OCI-LY1 (cell line): Measurements from ENCODE around the gene SYMPK.

Source experiments
- H2AFZ ChIP-seq: fragments of 200-600 bp; sonication (generic), shearing (Covaris generic); 2 replicates; pipeline ENCODE4 v1.6.0; 2014; ENCODE audit warnings: antibody characterized with exemption, mild to moderate bottlenecking, low read length
- H3F3A ChIP-seq: fragments of 200-600 bp; sonication (generic), shearing (Covaris generic); 2 replicates; pipeline ENCODE4 v1.6.0; 2014; ENCODE audit warnings: mild to moderate bottlenecking, antibody characterized with exemption, low read length, moderate library complexity; ENCODE audit not compliant: insufficient read depth
- H3K27ac ChIP-seq: fragments of 200-600 bp; sonication (generic); 2 replicates; pipeline ENCODE4 v1.5.1; 2014; ENCODE audit warnings: low read length, mixed run types, mild to moderate bottlenecking, low read depth; ENCODE audit not compliant: poor library complexity, severe bottlenecking
- H3K27me3 ChIP-seq: fragments of 200-600 bp; sonication (generic); 2 replicates; pipeline ENCODE4 v1.6.0; 2014; ENCODE audit warnings: antibody characterized with exemption, mild to moderate bottlenecking, low read length, moderate library complexity; ENCODE audit not compliant: insufficient read depth
- H3K36me3 ChIP-seq: fragments of 200-600 bp; sonication (generic); 2 replicates; pipeline ENCODE4 v1.6.1; 2014; ENCODE audit warnings: mild to moderate bottlenecking, antibody characterized with exemption, low read length, moderate library complexity, mixed read lengths; ENCODE audit not compliant: insufficient read depth
- H3K4me1 ChIP-seq: fragments of 200-600 bp; sonication (generic); 2 replicates; pipeline ENCODE4 v1.5.1; 2014; ENCODE audit warnings: mild to moderate bottlenecking, low read length, moderate library complexity; ENCODE audit not compliant: insufficient read depth, severe bottlenecking
- H3K4me2 ChIP-seq: fragments of 200-600 bp; sonication (generic), shearing (Covaris generic); 2 replicates; pipeline ENCODE4 v1.6.1; 2014; ENCODE audit warnings: low read length
- H3K4me3 ChIP-seq: fragments of 200-600 bp; sonication (generic); 2 replicates; pipeline ENCODE4 v1.5.1; 2014; ENCODE audit warnings: low read length, low read depth, mild to moderate bottlenecking, mixed read lengths; ENCODE audit not compliant: poor library complexity, severe bottlenecking
- H3K79me2 ChIP-seq: fragments of 200-600 bp; shearing (Covaris generic); 2 replicates; pipeline ENCODE4 v1.6.1; 2016; ENCODE audit warnings: mixed run types, low read length, mixed read lengths; ENCODE audit not compliant: insufficient read depth
- H3K9ac ChIP-seq: fragments of 200-600 bp; sonication (generic), shearing (Covaris generic); 2 replicates; pipeline ENCODE4 v1.6.1; 2014; ENCODE audit warnings: mild to moderate bottlenecking, low read length, mixed read lengths
- H3K9me2 ChIP-seq: fragments of 200-600 bp; sonication (generic), shearing (Covaris generic); 2 replicates; pipeline ENCODE4 v1.6.1; 2014; ENCODE audit warnings: low read depth, mild to moderate bottlenecking, low read length, mixed read lengths
- H3K9me3 ChIP-seq: fragments of 200-600 bp; shearing (Covaris generic); 2 replicates; pipeline ENCODE4 v1.6.1; 2014; ENCODE audit warnings: low read length, mixed read lengths
- H4K20me1 ChIP-seq: fragments of 200-600 bp; sonication (generic), shearing (Covaris generic); 2 replicates; pipeline ENCODE4 v1.6.0; 2016; ENCODE audit warnings: mild to moderate bottlenecking, low read length; ENCODE audit not compliant: insufficient read depth
- EZH2 ChIP-seq: fragments of 200-600 bp; sonication (generic), shearing (Covaris generic); IDR thresholded peaks from 2 replicates; pipeline ENCODE4 v1.8.0; 2017; ENCODE audit warnings: borderline replicate concordance, mixed run types, mild to moderate bottlenecking, antibody characterized with exemption, low read length, moderate library complexity, mixed read lengths
- TF ChIP-seq, protein P1 (sequence below): fragments of 200-600 bp; sonication (generic), shearing (Covaris generic); IDR thresholded peaks from 2 replicates; pipeline ENCODE4 v1.5.1; 2017; ENCODE audit warnings: mild to moderate bottlenecking, antibody characterized with exemption, low read length, moderate library complexity, mixed read lengths

The SYMPK gene

DNA sequence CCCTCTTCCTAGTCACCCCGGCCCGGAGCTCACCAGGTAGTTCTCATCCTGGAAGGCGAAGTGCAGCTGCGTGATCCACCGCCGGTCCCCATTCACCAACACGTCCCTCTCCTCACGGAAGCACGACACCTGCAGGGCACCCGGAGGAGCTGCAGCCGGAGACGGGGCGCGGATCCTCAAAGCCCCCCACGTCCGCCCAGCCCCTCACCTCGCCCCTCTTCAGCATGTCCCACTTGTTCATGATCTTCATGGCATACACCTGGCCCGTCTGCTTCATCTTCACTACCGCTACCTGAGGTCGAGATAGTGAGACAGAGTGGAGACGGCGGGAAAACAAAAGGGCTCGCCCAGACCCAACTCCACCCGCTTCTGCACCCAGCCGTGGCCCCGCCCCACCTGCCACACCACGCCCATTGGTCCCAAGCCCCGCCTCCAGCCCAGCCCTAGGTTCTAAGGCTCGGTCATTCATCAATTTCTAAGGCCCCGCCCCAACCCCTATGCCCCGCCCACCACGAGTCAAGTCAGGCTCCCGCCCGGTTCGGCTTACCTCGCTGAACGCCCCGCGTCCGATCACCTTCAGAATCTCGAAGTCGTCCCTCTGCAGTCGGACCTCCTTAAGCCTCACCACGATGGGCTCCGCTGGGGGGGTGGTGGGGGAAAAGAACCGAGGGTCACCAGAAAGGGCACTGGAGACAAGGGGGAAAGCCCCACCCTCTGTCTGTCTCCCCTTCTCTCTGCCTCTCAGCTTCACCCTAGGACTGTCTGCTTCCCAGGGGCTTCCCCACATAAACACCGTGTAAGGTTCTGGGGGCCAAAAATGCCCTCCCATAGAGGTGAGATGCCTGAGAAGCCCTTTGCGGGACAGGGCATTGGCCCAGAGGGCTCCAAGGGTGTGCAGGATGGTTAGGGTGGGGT lies 83.5 kb downstream of the SYMPK start:
- H3K4me3 ChIP-seq: peak overlapping the region; percentile 48
- H3K79me2 ChIP-seq: no peaks in the 10 kb centered on the region
- H3K27ac ChIP-seq: no peak overlapping the region
- H3K9me2 ChIP-seq: no peaks in the 10 kb centered on the region
- TF ChIP-seq EZH2: no peak
- TF ChIP-seq, protein P1, sequence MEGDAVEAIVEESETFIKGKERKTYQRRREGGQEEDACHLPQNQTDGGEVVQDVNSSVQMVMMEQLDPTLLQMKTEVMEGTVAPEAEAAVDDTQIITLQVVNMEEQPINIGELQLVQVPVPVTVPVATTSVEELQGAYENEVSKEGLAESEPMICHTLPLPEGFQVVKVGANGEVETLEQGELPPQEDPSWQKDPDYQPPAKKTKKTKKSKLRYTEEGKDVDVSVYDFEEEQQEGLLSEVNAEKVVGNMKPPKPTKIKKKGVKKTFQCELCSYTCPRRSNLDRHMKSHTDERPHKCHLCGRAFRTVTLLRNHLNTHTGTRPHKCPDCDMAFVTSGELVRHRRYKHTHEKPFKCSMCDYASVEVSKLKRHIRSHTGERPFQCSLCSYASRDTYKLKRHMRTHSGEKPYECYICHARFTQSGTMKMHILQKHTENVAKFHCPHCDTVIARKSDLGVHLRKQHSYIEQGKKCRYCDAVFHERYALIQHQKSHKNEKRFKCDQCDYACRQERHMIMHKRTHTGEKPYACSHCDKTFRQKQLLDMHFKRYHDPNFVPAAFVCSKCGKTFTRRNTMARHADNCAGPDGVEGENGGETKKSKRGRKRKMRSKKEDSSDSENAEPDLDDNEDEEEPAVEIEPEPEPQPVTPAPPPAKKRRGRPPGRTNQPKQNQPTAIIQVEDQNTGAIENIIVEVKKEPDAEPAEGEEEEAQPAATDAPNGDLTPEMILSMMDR: peak; percentile 93
- peaks cover 10% of the 10 kb centered on the region for H3K4me1 ChIP-seq
- no peaks in the 10 kb centered on the region for H4K20me1 ChIP-seq
- H3K9ac ChIP-seq: peak overlapping the region; percentile 40; the same call in 1 of the 2 replicates
- H3F3A ChIP-seq: no peaks in the 10 kb centered on the region
- 0 out of 2 replicates have a peak, but pooled peaks cover 4% of the 10 kb centered on the region for H3K36me3 ChIP-seq
- H3K4me2 ChIP-seq: peak overlapping the region; percentile 66
- no peaks in the 10 kb centered on the region for H3K27me3 ChIP-seq
- no peak overlapping the region for H2AFZ ChIP-seq
- H3K9me3 ChIP-seq: no peaks in the 10 kb centered on the region

DNA sequence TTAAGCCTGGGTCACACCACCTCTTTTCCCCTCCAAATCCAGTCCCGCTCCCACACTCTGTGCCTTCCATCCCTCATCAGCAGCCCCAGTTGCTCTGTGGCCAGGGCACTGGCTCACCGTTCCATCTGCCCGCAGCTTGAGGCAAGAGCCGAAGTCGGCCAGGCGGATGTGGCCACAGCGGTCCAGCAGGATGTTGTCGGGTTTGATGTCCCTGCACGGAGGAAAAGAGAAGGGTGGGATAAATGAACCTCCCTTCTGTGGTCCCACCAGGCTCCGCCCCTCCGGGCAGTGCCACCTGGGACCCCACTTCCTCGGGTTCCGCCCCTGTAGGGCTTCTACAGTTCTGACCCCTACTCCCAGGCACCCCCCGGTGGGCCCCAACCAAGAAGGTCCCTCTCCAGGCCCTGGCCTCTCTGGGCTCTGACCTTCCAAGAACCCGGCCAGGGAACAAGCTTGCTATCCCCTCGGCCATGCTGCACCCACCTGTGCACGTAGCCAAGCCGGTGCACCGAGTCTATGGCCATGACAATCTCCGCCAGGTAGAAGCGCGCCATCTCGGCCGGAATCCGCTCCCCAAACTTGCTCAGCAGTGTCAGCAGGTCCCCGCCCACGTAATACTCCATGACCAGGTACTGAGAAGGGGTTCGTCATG lies 84.8 kb downstream of the SYMPK start:
- H3K79me2 ChIP-seq: no peaks in the 10 kb centered on the region
- peaks cover 17% of the 10 kb centered on the region for H3K4me1 ChIP-seq
- no peaks in the 10 kb centered on the region for H4K20me1 ChIP-seq
- no peaks in the 10 kb centered on the region for H3F3A ChIP-seq
- no peaks in the 10 kb centered on the region for H3K9me2 ChIP-seq
- H2AFZ ChIP-seq: no peak overlapping the region
- no peak overlapping the region for H3K27ac ChIP-seq
- no peaks in the 10 kb centered on the region for H3K9me3 ChIP-seq
- TF ChIP-seq, protein P1: no peak
- no peak for TF ChIP-seq EZH2
- H3K36me3 ChIP-seq: 0 out of 2 replicates have a peak, but pooled peaks cover 4% of the 10 kb centered on the region
- no peak overlapping the region for H3K4me3 ChIP-seq
- no peaks in the 10 kb centered on the region for H3K27me3 ChIP-seq
- H3K4me2 ChIP-seq: no peak overlapping the region
- H3K9ac ChIP-seq: no peak overlapping the region

DNA sequence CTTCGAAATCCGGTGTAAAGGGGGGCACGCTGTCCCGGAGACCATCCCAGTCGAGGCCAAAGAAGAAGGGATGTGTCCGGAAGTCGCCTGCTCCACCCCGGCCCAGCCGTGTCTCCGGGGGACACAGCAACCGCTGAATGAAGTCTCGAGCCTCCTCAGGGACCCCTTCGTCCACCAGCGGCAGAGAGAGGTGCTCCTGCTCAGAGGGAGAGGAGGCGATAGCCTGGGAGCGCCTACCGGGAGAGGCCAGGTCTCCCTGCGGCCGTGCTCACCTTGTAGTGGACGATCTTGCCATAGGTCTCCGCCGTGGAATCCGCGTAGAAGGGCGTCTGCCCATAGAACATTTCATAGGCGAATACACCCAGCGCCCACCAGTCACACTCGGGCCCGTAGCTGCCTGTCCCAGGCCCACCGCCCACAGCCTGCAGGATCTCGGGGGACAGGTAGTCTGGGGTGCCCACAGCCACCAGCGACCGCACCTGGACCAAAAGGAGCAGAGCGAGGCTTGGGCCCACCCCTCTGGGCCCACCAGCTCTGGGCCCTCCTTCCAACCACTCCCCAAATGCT lies 85.5 kb downstream of the SYMPK start:
- H3K27me3 ChIP-seq: no peaks in the 10 kb centered on the region
- no peak overlapping the region for H3K4me2 ChIP-seq
- no peak overlapping the region for H3K27ac ChIP-seq
- H4K20me1 ChIP-seq: no peaks in the 10 kb centered on the region
- H3K9me3 ChIP-seq: no peaks in the 10 kb centered on the region
- H3K79me2 ChIP-seq: no peaks in the 10 kb centered on the region
- no peaks in the 10 kb centered on the region for H3F3A ChIP-seq
- H3K4me3 ChIP-seq: no peak overlapping the region
- H3K9me2 ChIP-seq: no peaks in the 10 kb centered on the region
- H3K36me3 ChIP-seq: 0 out of 2 replicates have a peak, but pooled peaks cover 4% of the 10 kb centered on the region
- no peak overlapping the region for H2AFZ ChIP-seq
- TF ChIP-seq EZH2: no peak
- TF ChIP-seq, protein P1: no peak
- peaks cover 24% of the 10 kb centered on the region for H3K4me1 ChIP-seq
- H3K9ac ChIP-seq: no peak overlapping the region
